HK-2 (cell line): ENCODE data around the gene BASP1.

Experiments used
- DNase-seq: peaks from one replicate; pipeline ENCODE4 v3.0.0-alpha.2; 2018; ENCODE audit not compliant: unreplicated experiment

The BASP1 gene

GRCh38 chr5:17217493-17218352 lies at the start of gene BASP1:
Gene BASP1, plus strand, starts transcription at chr5:17217631. Its CDS starts 57,586 bp downstream, at chr5:17275217.
- peak; percentile 80 for DNase-seq

DNA sequence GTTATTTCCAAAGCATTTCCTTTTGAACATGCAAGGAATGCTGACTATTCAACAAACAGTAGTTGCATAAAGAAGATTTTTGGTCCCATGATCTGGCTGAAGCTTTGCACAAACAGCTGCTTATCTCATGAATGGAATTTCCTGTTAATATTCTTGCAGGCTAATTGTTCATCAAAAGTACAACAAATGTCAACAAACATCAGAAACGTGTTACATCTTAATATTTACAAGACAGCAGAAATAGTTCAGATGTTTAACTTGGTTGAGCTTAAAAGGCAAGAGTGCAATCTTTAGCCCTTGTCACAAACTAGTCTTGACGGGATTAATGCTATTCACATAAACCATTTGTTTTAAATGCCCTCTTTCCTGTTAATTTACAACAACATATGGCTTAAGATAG lies 47.9 kb upstream of the BASP1 start:
- DNase-seq = no peak

- no peak for DNase-seq
These were observed 44.6 kb upstream of the BASP1 start for GRCh38 chr5:17172791-17173190.

DNA sequence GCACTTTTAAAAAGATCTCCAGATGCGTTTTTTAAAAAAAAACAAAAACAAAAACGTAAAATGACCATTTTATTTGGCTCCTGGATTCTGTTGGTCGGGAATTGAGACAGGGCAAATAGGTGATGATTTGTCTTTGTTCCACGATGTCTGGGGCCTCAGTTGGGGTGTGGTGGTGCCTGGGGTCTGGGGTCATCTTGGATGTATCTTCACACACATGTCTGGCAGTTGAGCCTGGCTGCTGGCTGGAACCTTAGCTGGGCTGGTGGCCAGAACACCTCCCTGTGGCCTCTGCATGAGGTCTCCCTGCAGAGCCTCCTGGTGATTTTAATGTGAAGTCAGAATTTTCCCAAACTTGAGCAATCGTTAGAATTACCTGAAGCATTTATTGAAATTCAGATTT lies 42.5 kb upstream of the BASP1 start:
- DNase-seq = no peak

- DNase-seq = no peak
These were observed 39.7 kb upstream of the BASP1 start for GRCh38 chr5:17177501-17178372.

DNA sequence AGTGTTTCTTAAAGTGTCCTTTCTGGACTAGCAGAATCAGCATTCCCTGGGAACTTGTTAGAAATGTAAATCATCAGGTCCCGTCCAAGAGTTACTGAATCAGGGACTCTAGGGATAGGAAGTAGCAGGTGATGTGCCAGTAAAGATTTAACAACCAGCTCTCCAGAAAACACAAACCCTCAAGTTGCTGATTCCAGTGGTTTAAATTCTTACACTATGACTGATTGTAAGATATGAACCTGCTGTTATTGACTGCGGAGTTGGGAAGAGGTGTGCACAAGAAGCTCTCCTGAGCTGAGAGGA lies 39.1 kb upstream of the BASP1 start:
- DNase-seq = no peak

DNA sequence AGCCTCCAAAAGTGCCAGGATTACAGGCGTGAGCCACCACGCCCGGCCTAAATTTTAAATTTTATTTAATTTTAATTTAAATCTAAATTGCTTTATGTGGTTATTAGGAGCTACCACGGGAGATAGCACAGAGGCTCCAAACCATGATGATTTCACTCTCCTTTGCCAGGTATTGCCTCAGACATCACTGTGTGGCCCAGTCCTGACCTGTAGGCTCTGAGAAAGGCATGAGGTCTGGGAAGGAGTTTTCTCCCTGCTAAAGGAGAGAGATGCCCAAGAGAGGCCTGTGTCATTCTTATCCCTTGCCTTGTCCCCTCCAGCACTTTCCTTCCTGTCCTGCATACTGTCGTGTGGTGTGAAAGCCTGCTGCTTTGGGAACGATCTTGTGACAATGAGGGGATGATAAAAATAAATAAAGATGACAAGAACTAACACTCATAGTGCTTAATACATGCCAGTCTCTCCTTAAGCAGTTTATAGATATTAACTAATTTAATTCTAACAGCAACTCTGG lies 37.0 kb upstream of the BASP1 start:
- DNase-seq = no peak

DNA sequence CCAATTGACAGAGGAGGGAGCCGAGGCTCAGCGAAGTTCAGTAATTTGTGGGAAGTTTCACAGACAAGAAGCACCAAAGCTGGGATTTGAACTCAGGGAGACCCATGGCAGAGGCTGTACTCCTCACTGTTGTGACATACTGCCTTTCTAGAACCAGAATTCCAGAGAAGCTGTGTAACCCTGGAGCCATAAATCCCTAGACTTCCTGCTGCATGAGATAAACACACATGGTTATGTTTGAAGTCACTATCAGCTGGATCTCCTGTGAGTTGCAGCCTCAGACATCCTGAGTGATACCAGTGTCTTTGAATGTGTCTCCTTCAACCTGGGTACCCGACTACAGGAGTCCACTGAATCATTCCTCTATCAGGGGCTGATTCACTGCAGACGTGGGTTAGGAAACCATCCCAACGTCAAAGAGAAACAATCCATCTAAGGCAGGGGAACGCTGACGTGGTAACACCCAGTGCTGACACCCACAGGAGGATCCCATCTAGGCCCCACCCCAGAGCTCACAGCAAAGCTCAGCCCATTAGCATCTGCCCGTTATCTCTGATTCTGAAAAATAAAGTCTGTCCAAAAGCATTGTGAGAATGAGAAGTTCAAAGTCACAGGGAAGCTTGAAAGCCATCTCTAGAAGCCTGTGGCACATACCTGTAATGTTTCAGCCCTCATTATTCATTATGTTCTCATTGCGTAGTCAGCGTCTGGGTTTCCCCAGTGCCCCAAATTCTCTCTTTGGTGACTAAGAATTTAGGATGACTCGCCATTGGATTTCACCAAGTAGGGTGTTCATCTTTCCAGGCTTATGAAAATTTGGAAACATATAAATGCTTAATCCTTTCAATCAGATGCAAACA lies 36.3 kb upstream of the BASP1 start:
- no peak for DNase-seq

DNA sequence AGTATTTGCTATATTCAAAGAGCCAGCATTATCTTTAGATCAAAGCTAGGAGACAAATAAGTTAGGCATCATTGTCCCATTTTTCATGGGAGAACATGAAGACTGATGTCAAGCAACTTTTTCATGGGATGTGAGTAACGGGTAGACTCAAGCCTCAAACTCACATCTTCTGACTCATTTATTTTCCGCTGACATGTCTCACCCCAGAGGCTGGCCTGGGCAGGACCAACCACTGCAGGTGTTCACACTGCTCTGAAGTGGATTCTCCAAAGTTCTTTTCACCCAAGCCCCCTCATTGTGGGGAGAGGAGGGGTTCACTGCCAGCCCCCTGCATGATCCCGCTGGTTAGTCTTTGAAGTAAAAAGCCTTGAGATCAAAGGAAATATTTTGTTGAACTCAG lies 34.9 kb upstream of the BASP1 start:
- no peak for DNase-seq

DNA sequence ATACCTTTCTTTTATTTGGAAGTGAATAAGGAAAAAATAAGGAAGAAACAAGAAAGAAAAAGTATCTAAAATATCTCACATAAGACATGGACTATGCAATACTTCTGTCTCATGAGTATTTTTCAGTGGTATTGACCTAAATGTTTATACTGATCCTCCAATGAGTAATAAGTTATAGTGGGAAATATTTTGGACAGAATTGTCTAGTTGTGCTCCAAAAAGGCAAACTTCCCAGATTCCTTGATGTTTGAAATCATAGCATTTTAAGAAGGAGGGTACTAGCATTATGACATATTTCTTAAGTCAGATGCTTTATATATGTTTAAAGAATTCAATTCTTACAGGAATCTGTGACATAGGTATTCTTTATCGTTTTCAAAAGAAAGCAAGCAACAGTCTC lies 34.5 kb upstream of the BASP1 start:
- no peak for DNase-seq

- no peak for DNase-seq
These were observed 33.6 kb upstream of the BASP1 start for GRCh38 chr5:17183831-17184230.

DNA sequence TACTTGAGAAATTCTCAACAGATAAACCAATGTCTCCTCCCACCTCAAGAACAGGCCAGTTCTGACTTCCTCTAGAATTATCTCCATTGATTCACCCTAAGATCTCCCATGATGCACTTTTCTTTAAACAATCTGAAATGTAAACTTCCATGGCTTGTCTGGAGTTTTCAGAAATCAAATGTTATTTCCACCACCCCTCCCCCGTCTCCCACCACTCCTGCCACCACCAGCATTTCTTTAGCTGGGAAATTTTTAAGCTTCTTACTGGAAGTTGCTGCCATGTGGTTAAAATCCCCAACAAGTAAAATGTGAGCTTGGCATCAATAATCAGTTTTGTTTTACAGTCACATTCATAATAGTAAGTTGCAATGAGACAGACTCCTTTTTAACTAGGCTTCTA lies 32.8 kb upstream of the BASP1 start:
- DNase-seq = no peak

DNA sequence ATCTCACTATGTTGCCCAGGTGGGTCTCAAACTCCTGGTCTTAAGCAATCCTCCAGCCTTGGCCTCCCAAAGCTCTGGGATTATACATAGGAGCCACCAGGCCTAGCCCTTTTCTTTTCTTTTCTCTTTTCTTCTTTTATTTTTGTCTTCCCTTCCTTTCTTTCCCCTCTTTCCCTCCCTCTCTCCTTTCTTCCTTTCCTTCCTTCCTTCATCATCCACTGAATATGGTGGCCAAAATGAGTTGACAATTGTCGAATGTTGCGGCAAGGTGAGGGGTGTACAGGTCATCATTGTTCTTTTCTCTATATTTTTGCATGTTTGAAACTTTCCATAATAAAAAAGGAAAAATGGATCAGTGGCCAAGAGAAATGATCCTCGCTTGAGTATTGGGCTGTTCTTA lies 32.1 kb upstream of the BASP1 start:
- DNase-seq = no peak

DNA sequence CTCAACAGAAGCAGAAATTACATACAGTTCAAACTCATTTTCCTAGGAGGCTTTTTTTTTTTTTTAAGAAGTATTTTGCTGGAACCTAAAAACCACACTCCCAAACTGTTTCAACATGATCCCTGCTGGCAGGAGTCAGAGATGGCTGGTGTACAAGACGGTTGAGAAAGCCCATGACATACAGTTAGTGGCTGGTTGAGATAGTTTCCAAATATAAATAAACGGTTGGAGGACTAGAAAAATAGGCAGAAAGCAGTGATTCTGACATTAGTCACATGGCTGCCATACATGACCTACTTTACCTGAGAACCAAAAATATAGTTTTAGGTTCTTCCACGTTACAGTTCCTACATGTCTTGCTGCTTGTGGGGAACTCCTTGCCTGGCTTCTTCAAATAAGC lies 31.7 kb upstream of the BASP1 start:
- no peak for DNase-seq

DNA sequence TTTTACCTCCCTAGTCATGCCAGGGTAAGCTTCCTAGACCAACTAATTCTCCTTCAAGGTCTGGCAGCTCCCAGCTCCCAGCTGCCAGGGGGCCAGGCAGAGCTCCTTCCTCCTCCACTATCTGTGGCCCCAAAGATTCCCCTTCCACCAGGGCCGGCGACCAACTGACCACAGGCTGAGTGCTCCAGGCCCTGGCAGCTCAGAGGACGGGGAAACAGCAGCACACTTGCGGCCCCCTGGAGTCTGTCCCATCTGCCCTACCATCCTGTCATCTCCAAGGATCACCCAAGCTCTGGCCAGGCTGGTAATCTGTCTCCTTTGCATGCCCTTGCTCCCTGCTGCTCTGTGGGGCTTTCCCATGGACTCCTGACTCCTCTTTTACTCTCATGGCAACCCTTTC lies 31.2 kb upstream of the BASP1 start:
- no peak for DNase-seq

DNA sequence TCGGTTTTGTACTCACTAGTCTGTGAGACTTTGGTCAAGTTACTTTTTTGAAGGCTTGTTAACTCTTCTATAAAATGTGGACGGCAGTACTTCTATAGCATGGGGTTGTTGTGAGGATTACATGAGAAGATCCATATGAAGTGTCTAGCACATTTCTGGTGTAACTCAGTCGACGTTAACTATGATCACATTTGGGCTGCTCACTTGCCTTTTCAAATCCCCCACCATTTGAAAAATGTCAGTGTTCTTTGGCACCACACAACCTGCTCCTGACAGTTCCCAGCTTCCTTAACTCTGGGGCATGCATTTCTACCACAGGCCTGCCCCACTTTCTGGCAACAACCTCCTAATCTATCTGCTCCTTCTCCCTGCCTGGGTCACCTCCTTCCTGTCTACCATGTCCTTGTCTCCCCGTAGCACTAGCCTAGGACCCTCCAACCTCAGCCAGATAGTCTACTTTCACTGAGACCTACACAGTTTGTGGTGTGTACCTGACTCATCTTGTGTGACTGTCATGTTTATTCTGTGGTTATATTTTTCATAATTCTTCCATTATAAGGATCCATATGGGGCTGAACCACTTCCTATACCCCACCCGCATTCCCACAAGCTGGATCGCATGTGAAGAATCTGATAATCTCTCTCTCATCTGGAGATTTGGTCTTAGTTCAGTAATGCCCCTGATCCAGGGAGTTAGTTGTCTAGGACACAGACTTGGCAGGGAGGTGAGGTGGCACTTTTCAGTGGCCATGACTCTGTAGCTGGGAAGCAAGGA lies 30.2 kb upstream of the BASP1 start:
- DNase-seq = no peak

DNA sequence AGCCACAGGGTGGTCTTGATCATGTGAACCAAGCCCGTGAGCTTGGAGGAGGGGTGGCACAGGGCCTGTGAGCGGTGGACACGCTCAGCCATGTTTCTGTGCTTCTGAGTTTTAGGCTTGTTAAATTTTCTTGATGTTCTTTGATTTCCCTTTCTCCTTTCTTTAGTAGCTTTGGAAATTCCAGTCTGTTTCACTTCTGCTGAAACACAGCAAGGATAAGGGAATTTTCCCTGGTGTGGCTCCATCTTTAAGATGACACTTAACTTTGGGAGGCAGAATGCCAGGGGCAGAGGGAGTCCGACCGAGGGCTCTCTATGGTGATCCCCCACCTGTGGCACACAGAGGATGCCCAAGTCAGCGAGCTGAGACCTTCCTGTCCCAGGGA lies 29.7 kb upstream of the BASP1 start:
- no peak for DNase-seq

DNA sequence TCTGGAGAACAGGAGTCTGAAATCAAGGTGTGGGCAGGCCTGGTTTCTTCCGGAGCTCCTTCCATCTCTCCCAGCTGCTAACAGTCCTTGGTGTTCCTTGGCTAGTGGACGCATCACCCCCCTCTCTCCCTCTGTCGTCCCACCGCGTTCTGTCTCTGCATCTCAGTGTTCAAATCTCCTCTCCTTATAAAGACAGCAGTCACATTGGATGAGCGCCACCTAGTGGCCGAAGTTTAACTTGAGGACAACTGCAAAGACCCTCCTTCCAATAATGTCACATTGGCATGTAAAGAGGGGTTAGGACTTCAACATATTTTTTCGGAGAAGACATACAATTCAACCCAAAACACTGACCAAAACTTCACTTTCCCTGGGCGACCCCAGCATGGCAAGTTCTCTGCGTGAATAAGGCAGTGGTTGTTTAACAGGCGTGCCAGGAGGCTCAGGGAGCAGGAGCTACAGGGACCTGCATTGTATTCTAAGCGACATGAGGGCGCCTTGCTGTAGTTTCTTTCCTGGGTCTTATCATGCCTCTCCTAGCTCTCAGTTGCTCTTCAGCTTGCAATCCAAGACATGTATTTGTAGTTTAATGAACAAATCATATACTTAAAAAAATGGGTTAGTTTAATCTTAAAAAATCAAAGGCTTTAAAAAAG lies 27.9 kb upstream of the BASP1 start:
- peak; percentile 72 for DNase-seq

- DNase-seq = no peak
These were observed 27.1 kb upstream of the BASP1 start for GRCh38 chr5:17190242-17190778.

GRCh38 chr5:17190799-17191391 lies 26.5 kb upstream of the BASP1 start:
- DNase-seq = no peak
